BE2C (cell line): ENCODE measurements around the gene CAB39.

Experiments used
- DNase-seq: peaks from one replicate; pipeline ENCODE4 v3.0.0-alpha.2; 2020
- H3K27me3 ChIP-seq: fragments of 250-450 bp; sonication (Bioruptor Pico); 2 replicates; pipeline ENCODE4 v1.5.1; 2020; ENCODE audit warnings: mild to moderate bottlenecking
- H3K36me3 ChIP-seq: fragments of 250-450 bp; sonication (Bioruptor Pico); 2 replicates; pipeline ENCODE4 v1.5.1; 2020; ENCODE audit warnings: mild to moderate bottlenecking
- H3K4me1 ChIP-seq: fragments of 250-450 bp; sonication (Bioruptor Pico); 2 replicates; pipeline ENCODE4 v1.5.1; 2020
- H3K4me3 ChIP-seq: 2 replicates; pipeline ENCODE4 v1.5.1; 2011; ENCODE audit warnings: low read depth, low read length
- H3K9me3 ChIP-seq: fragments of 250-450 bp; sonication (Bioruptor Pico); 2 replicates; pipeline ENCODE4 v1.5.1; 2020
- TF ChIP-seq, protein P1 (sequence below): IDR thresholded peaks from 2 replicates; pipeline ENCODE4 v1.5.1; 2012; ENCODE audit warnings: mild to moderate bottlenecking, low read depth, low read length

Gene CAB39

DNA sequence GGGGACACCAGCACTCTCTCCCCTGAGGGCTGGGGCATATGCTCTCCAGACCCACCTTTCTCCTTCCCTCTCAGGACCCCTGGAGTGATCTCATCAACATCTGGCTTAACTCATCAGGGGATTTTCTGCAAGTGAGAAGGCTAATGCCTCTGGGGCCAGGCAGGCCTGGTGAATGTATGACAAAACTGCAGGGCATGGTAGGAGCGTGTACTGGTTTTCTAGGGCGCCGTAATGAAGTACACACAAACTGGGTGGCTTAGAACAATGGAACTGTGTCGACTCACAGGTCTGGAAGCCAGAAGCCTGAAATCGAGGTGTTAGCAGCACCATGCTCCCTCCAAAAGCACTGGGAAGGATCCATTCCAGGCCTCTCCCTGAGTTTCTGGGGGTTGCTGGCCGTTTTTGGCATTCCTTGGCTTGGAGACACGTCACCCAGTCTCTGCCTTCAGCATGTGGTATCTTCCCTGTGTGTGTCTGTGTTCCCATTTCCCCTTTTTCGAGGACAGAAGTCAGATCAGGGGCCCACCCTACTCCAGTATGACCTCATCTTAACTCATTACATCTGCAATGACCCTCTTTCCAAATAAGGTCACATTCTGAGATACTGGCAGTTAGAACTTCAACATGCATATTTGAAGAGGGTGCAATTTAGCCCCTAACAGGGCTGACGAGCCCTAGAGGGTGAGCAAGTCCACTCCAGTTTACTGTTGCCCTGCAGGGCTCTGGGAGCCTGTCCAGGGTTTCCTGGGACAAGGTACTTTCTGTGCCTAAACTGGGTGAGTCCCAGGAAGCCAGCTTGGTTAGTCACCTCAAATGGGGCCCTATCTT is 45.5 kb upstream of the CAB39 start:
- H3K4me3 ChIP-seq, result no peak overlapping the region

DNA sequence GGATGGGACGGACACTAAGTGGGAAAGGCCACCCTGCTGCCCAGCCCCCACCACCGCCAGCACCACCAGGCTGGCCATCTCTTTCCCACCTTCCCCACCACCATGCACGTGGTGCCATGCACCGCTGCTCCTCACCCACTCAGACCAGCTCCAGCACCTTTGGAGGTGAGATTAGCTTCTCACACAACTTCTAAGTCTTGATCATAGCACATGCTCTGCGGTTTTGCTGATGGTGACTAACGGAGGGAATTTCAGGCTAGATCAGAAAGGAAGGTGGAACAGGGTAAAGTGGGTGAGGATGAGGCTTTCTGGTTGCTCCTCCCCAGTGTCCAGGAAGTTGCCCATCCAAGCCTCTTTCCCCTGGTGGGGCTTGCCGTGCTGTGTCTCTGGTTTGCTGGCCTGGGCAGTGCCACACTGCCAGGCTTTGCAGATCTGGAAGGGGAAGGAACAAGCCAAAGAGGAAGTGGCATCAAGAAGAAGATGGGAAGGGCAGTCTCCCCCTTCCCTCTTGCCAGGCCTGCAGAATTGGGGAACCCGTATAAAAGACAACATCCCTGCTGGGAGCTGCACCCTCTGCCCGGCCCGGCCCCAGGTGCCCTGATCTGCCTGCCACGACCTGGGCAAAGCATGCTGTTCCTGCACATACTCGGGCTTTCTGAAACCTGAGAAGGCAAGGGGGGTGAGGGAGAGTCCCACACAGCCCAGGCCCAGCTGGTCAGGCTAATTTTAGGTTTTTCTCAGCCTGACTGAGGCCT is 44.3 kb upstream of the CAB39 start:
- Histone ChIP-seq H3K4me1 (no peaks in the 10 kb centered on the region), H3K9me3 (no peaks in the 10 kb centered on the region), H3K4me3 (no peak overlapping the region), H3K27me3 (no peaks in the 10 kb centered on the region), H3K36me3 (no peaks in the 10 kb centered on the region)
- TF ChIP-seq, protein P1, sequence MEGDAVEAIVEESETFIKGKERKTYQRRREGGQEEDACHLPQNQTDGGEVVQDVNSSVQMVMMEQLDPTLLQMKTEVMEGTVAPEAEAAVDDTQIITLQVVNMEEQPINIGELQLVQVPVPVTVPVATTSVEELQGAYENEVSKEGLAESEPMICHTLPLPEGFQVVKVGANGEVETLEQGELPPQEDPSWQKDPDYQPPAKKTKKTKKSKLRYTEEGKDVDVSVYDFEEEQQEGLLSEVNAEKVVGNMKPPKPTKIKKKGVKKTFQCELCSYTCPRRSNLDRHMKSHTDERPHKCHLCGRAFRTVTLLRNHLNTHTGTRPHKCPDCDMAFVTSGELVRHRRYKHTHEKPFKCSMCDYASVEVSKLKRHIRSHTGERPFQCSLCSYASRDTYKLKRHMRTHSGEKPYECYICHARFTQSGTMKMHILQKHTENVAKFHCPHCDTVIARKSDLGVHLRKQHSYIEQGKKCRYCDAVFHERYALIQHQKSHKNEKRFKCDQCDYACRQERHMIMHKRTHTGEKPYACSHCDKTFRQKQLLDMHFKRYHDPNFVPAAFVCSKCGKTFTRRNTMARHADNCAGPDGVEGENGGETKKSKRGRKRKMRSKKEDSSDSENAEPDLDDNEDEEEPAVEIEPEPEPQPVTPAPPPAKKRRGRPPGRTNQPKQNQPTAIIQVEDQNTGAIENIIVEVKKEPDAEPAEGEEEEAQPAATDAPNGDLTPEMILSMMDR, result no peak
- no peak for DNase-seq

More for the DNA sequence above, 45.5 kb upstream of the CAB39 start:
- Histone ChIP-seq H3K9me3 (no peaks in the 10 kb centered on the region), H3K4me1 (no peaks in the 10 kb centered on the region), H3K27me3 (no peaks in the 10 kb centered on the region), H3K36me3 (no peaks in the 10 kb centered on the region)
- TF ChIP-seq, protein P1, result no peak
- no peak for DNase-seq

DNA sequence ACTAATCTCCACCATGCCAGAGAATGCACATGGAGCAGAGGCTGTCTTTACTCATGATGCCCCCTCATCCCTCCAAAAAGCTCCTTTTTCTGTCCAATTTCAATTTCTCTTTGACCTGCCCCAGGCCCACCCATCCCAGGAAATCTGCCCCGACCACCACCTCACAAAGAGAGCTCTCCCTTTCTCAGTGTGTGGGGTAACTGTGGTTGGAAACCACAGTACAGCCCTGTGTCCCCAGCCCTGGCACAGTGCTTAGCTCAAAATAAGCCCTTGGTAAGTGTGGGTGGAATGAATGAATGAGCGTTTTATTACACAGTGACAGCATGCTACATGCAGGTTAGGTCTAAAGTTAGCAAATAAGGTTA is 43.7 kb upstream of the CAB39 start:
- H3K27me3 ChIP-seq, result no peaks in the 10 kb centered on the region
- TF ChIP-seq, protein P1, result no peak
- H3K9me3 ChIP-seq, result no peaks in the 10 kb centered on the region
- H3K4me3 ChIP-seq, result no peak overlapping the region
- H3K36me3 ChIP-seq, result no peaks in the 10 kb centered on the region
- DNase-seq, result no peak
- no peaks in the 10 kb centered on the region for H3K4me1 ChIP-seq

DNA sequence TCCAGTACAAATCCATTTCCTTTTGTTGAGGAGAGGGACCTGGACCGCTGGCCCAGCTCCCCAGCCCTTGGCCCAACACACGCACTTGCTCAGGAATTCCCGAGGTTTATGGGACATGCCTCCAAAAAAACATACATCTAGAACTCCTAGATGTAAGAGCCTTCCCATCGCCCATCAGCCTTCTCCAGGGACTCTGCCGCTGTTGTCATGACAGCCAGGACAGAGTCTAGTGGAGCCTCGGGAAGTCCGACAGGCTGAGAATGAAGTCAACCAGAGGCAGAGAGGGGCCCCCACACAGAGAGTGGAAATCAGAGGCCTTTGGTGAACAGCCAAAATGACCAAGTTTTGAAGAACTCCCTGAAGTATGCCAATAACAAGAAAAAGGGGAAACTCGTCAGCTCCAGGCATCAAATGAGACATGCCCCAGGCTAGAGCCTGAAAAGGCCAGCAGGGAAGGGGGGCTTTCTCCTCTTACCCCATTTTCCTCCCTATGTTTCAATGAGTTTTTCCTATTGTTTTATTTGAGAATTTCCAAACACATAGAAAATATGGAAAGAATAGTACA is 43.2 kb upstream of the CAB39 start:
- no peaks in the 10 kb centered on the region for H3K27me3 ChIP-seq
- no peaks in the 10 kb centered on the region for H3K4me1 ChIP-seq
- no peak for DNase-seq
- no peaks in the 10 kb centered on the region for H3K36me3 ChIP-seq
- H3K4me3 ChIP-seq, result no peak overlapping the region
- TF ChIP-seq, protein P1, result no peak
- no peaks in the 10 kb centered on the region for H3K9me3 ChIP-seq

DNA sequence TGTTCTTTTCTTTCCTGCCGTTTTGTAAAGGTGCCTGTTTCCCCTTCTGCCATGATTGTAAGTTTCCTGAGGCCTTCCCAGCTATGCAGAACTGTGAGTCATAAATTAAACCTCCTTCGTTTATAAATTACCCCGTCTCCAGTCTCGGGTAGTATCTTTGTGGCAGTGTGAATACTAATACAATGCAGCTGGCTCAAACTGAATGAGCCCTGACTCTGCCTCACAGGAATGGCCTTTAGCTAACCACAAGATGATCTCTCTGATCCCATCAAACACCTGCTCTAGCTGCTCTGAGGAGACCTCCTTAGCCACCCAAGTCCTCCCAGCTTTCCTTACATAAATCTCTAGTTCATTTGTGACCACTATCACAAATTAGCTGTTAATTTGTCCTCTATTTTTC is 41.5 kb upstream of the CAB39 start:
- H3K4me1 ChIP-seq, result no peaks in the 10 kb centered on the region
- H3K4me3 ChIP-seq, result no peak overlapping the region
- no peak for DNase-seq
- H3K9me3 ChIP-seq, result no peaks in the 10 kb centered on the region
- H3K27me3 ChIP-seq, result no peaks in the 10 kb centered on the region
- TF ChIP-seq, protein P1, result no peak
- H3K36me3 ChIP-seq, result no peaks in the 10 kb centered on the region

DNA sequence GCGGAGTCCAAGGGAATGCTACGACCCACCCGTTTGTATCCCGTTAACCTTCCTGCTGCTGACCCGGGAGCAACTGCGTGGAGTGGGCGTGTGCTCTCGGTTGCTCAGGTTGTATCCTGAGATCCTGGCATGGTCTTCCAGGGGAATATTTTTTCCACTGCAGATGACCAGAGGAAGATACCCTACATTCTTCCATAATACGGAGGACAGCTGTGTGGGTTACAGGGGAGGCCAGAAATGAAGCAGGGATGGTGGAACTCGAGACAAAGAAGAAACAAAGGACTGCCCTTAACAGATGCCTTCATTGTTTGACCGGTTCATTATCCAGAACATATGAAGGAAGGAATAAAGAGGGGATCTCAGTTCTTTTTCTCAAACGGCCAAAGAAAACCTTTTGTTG is 39.8 kb upstream of the CAB39 start:
- DNase-seq, result no peak
- no peaks in the 10 kb centered on the region for H3K9me3 ChIP-seq
- no peaks in the 10 kb centered on the region for H3K27me3 ChIP-seq
- no peaks in the 10 kb centered on the region for H3K4me1 ChIP-seq
- no peaks in the 10 kb centered on the region for H3K36me3 ChIP-seq
- TF ChIP-seq, protein P1, result no peak
- no peak overlapping the region for H3K4me3 ChIP-seq
